Upper lobe of left lung (tissue), 4 donors: Measurements from ENCODE around the gene SMCO4.

Experiments
- CTCF ChIP-seq, 6 experiments: fragments of 450-650 bp in 4 of 6; fragments of 200-600 bp in 2 of 6; sonication (generic) in 2 of 6; IDR thresholded peaks; one replicate each; pipeline ENCODE4 v1.5.1; 2016 to 2019; ENCODE audit warnings: antibody characterized with exemption in 6 of 6
- POLR2A ChIP-seq, 4 donors: fragments of 450-650 bp; IDR thresholded peaks; one replicate each; pipeline ENCODE4 v1.5.1; 2016 to 2017; ENCODE audit warnings: antibody characterized with exemption in 4 of 4, mild to moderate bottlenecking in 2 of 4

GRCh38 chr11:93497596-93497995 lies 45.6 kb downstream of the SMCO4 start:
- TF ChIP-seq CTCF (IDR thresholded peaks at IDR 0.05) (no peak), POLR2A (IDR thresholded peaks at IDR 0.05) (no peak)
